Vagina (tissue), 2 donors: ENCODE results near the gene PIP4K2A. TPM values are rescaled to one million over a fixed set of nuclear protein-coding genes. Genes with fewer than 3 reads are reported as not detected.

Experiments
- DNase-seq, 2 donors: peaks; one replicate each; pipeline ENCODE4 v3.0.0-alpha.2; 2017; ENCODE audit errors: extremely low spot score in 2 of 2
- H3K27ac ChIP-seq: fragments of 200-600 bp; sonication (generic); one replicate; pipeline ENCODE4 v1.5.1; 2019
- H3K27me3 ChIP-seq: fragments of 200-600 bp; sonication (generic); one replicate; pipeline ENCODE4 v1.5.1; 2019
- H3K36me3 ChIP-seq, 2 donors: fragments of 200-600 bp; sonication (generic); one replicate each; pipeline ENCODE4 v1.5.1; 2017 to 2019
- H3K4me1 ChIP-seq: fragments of 200-600 bp; sonication (generic); one replicate; pipeline ENCODE4 v1.5.1; 2019
- H3K4me3 ChIP-seq, 2 donors: fragments of 200-600 bp; sonication (generic); 1 replicate in 1 of 2; 2 replicates in 1 of 2; pipeline ENCODE4 v1.5.1; 2016 to 2019
- H3K9me3 ChIP-seq: fragments of 200-600 bp; sonication (generic); one replicate; pipeline ENCODE4 v1.5.1; 2019
- POLR2A ChIP-seq, 2 donors: fragments of 450-650 bp; IDR thresholded peaks; one replicate each; pipeline ENCODE4 v1.6.1; 2017; ENCODE audit warnings: antibody characterized with exemption in 2 of 2, mild to moderate bottlenecking in 2 of 2, moderate library complexity in 2 of 2
- POLR2AphosphoS5 ChIP-seq, 2 donors: sonication (generic); formaldehyde crosslinking; IDR thresholded peaks; one replicate each; pipeline ENCODE4 v1.9.0; 2017; ENCODE audit warnings: antibody characterized with exemption in 2 of 2, mild to moderate bottlenecking in 2 of 2, low read depth in 1 of 2; ENCODE audit not compliant: insufficient read depth in 1 of 2
- intact Hi-C: fragments of 100-400 bp; cut with DNase I; formaldehyde crosslinking; loops from one replicate; pipeline ENCODE4 v1.15.1; 2023
- total RNA-seq: library from RNA; depleted of rRNA; stranded (reverse); fragments of >200 nt; gene quantifications from one replicate; pipeline ENCODE4 v1.2.3, GENCODE V29; 2016
- TF ChIP-seq, protein P1 (sequence below), 3 experiments: fragments of 450-650 bp in 2 of 3; fragments of 200-600 bp in 1 of 3; sonication (generic) in 1 of 3; IDR thresholded peaks; one replicate each; pipeline ENCODE4 v1.5.1; 2017 to 2019; ENCODE audit warnings: antibody characterized with exemption in 3 of 3, mild to moderate bottlenecking in 2 of 3, moderate library complexity in 2 of 3

Gene PIP4K2A
- total RNA-seq, 1 donor from 2014 or later: 20.6 TPM

- Histone ChIP-seq H3K27me3 (no peaks in the 10 kb centered on the region), H3K27ac (no peak overlapping the region), H3K4me3 (no peak overlapping the region), H3K4me1 (peaks cover 22% of the 10 kb centered on the region), H3K36me3 (no peaks in the 10 kb centered on the region), H3K9me3 (no peaks in the 10 kb centered on the region)
- TF ChIP-seq POLR2AphosphoS5 (IDR thresholded peaks at IDR 0.05; ENCODE audit: insufficient read depth in 1 of 2, low read depth in 1 of 2): no peak
- TF ChIP-seq POLR2A (IDR thresholded peaks at IDR 0.05): no peak
- TF ChIP-seq, protein P1, sequence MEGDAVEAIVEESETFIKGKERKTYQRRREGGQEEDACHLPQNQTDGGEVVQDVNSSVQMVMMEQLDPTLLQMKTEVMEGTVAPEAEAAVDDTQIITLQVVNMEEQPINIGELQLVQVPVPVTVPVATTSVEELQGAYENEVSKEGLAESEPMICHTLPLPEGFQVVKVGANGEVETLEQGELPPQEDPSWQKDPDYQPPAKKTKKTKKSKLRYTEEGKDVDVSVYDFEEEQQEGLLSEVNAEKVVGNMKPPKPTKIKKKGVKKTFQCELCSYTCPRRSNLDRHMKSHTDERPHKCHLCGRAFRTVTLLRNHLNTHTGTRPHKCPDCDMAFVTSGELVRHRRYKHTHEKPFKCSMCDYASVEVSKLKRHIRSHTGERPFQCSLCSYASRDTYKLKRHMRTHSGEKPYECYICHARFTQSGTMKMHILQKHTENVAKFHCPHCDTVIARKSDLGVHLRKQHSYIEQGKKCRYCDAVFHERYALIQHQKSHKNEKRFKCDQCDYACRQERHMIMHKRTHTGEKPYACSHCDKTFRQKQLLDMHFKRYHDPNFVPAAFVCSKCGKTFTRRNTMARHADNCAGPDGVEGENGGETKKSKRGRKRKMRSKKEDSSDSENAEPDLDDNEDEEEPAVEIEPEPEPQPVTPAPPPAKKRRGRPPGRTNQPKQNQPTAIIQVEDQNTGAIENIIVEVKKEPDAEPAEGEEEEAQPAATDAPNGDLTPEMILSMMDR (IDR thresholded peaks at IDR 0.05): no peak
- intact Hi-C loops: no loop called here
- DNase-seq: no peak
These were observed 55.5 kb downstream of the PIP4K2A start for GRCh38 chr10:22658745-22659410.

- Histone ChIP-seq H3K27me3 (no peaks in the 10 kb centered on the region), H3K27ac (no peak overlapping the region), H3K9me3 (no peaks in the 10 kb centered on the region), H3K4me1 (peaks cover 22% of the 10 kb centered on the region), H3K36me3 (no peaks in the 10 kb centered on the region), H3K4me3 (no peak overlapping the region)
- intact Hi-C loops: no loop called here
- DNase-seq: no peak
- TF ChIP-seq, protein P1 (IDR thresholded peaks at IDR 0.05): no peak
These were observed 56.7 kb downstream of the PIP4K2A start for GRCh38 chr10:22657566-22658225.

DNA sequence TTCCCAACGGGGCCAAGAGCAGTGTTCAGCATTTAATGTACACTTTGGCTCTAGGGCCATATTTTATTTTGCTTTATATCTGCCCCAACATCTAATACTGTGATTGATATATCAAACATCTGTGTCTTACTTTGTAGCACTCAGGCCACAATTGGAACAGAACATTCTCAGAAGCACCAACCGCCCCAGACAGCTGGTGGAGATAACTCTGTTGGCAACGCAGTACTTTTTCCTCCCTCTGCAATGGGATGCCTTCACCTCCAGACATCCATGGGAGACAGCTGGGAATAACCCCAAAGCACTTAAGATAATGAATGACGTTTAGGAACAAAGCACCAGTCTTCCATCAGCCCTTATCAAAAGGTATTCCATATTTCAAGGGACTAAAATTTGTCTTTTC lies 57.4 kb downstream of the PIP4K2A start:
- no peak for DNase-seq
- no peaks in the 10 kb centered on the region for H3K36me3 ChIP-seq
- H3K9me3 ChIP-seq: no peaks in the 10 kb centered on the region
- H3K4me3 ChIP-seq: no peak overlapping the region
- TF ChIP-seq, protein P1 (IDR thresholded peaks at IDR 0.05): no peak
- TF ChIP-seq POLR2AphosphoS5 (IDR thresholded peaks at IDR 0.05; ENCODE audit: insufficient read depth in 1 of 2, low read depth in 1 of 2) (no peak), POLR2A (IDR thresholded peaks at IDR 0.05) (no peak)
- H3K27me3 ChIP-seq: no peaks in the 10 kb centered on the region
- no peak overlapping the region for H3K27ac ChIP-seq
- H3K4me1 ChIP-seq: peaks cover 25% of the 10 kb centered on the region
- intact Hi-C loops: no loop called here

DNA sequence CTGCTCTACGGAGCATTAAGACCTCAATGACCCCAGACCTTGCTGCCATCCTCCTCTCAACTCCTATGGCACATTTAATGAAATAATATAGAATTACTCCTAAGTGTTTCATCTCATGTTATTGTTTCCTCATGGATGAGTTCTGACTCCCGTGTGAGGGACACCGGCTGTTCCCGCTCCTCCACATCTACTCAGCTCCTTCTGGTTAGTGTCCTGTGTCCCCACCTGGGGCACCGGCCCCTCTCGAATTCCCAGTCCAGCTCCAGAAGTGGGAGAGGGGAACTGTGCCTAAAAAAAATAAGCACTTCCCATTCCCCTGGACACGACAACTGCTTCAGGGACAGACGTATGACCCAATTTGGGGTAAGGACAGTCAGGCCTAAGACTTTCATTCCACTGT lies 58.3 kb downstream of the PIP4K2A start:
- TF ChIP-seq POLR2A (IDR thresholded peaks at IDR 0.05): no peak
- no peak for DNase-seq
- H3K4me3 ChIP-seq: no peak overlapping the region
- H3K9me3 ChIP-seq: no peaks in the 10 kb centered on the region
- intact Hi-C loops: no loop called here
- H3K27ac ChIP-seq: peak overlapping the region; percentile 34
- no peaks in the 10 kb centered on the region for H3K36me3 ChIP-seq
- no peaks in the 10 kb centered on the region for H3K27me3 ChIP-seq
- peaks cover 34% of the 10 kb centered on the region for H3K4me1 ChIP-seq

GRCh38 chr10:22655312-22655981 lies 58.9 kb downstream of the PIP4K2A start:
- no peaks in the 10 kb centered on the region for H3K36me3 ChIP-seq
- H3K4me1 ChIP-seq: peaks cover 34% of the 10 kb centered on the region
- H3K27ac ChIP-seq: no peak overlapping the region
- intact Hi-C loops: no loop called here
- no peak for TF ChIP-seq POLR2AphosphoS5 (IDR thresholded peaks at IDR 0.05; ENCODE audit: insufficient read depth in 1 of 2, low read depth in 1 of 2)
- TF ChIP-seq, protein P1 (IDR thresholded peaks at IDR 0.05): no peak
- H3K27me3 ChIP-seq: no peaks in the 10 kb centered on the region
- H3K4me3 ChIP-seq: no peak overlapping the region
- no peak for DNase-seq
- H3K9me3 ChIP-seq: no peaks in the 10 kb centered on the region
